ENCODE data around the gene ARFIP1.
A peak's percentile ranks its signal among the peaks of the same experiment; 100 is the strongest.

DNA sequence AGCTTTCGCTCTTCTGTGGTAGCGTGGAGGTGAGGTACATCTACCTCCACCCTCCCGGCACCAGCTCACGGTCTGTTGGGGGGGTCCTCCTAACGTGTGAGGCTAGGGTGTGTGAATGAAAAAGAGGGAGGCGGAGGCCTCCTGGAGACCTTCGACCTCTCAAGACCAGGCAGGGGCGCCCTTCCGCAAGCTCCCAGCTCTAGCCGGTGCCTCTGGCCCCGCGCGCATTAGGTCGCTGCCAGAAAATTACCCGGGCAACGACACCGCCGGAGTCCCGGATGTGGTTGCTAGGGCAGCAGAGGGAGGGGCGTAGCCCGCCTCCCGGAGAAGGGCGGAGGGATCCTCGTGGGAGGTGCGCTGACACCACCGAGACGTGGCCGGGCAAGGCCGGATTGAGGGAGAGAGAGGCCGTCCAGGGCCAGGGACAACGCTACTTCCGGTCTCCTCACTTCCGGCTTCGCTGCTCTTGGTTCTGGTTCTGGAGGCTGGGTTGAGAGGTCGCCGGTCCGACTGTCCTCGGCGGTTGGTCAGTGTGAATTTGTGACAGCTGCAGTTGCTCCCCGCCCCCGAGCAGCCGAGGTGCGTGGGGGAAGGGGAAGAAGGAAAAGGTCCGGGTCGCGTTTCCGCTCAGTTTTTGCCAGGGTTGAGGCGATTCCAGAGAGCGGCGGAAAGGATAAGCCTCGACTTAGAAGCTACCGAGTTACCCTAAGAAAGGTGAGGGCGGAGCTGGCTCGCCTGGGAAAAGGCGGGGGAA is at the start of gene ARFIP1, which contains the start of gene TIGD4:
- TF ChIP-seq, protein P1, sequence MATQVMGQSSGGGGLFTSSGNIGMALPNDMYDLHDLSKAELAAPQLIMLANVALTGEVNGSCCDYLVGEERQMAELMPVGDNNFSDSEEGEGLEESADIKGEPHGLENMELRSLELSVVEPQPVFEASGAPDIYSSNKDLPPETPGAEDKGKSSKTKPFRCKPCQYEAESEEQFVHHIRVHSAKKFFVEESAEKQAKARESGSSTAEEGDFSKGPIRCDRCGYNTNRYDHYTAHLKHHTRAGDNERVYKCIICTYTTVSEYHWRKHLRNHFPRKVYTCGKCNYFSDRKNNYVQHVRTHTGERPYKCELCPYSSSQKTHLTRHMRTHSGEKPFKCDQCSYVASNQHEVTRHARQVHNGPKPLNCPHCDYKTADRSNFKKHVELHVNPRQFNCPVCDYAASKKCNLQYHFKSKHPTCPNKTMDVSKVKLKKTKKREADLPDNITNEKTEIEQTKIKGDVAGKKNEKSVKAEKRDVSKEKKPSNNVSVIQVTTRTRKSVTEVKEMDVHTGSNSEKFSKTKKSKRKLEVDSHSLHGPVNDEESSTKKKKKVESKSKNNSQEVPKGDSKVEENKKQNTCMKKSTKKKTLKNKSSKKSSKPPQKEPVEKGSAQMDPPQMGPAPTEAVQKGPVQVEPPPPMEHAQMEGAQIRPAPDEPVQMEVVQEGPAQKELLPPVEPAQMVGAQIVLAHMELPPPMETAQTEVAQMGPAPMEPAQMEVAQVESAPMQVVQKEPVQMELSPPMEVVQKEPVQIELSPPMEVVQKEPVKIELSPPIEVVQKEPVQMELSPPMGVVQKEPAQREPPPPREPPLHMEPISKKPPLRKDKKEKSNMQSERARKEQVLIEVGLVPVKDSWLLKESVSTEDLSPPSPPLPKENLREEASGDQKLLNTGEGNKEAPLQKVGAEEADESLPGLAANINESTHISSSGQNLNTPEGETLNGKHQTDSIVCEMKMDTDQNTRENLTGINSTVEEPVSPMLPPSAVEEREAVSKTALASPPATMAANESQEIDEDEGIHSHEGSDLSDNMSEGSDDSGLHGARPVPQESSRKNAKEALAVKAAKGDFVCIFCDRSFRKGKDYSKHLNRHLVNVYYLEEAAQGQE (IDR thresholded peaks at IDR 0.05; ENCODE audit: insufficient read depth in 1 of 2, low read depth in 2 of 2, low read length in 2 of 2), result 0 out of 4 replicates have a peak, but pooled peaks have one; percentile 6 to 37
- TF ChIP-seq TAF1 (IDR thresholded peaks at IDR 0.05; ENCODE audit: borderline replicate concordance, insufficient read depth, low read length), result peak; percentile 90

All from PFSK-1 (cell line).